Central memory CD8-positive, alpha-beta T cell (primary cell): ENCODE measurements around the gene SNAP23.

Experiments used
- ATAC-seq: fragments of 150-1000 bp; cut with Tn5 transposase; replicated peaks from 2 replicates; pipeline ENCODE4 v1.10.0; 2022; ENCODE audit warnings: mild to moderate bottlenecking, moderate FRiP score, moderate number of reproducible peaks; ENCODE audit not compliant: poor library complexity, severe bottlenecking; ENCODE audit errors: extremely low read depth
- DNase-seq, 2 donors: peaks; one replicate each; pipeline ENCODE4 v3.0.0; 2021; ENCODE audit warnings: low spot score in 2 of 2
- H3K27ac Mint-ChIP-seq: one replicate; pipeline ENCODE4 v1.8.0; 2022; ENCODE audit warnings: low read depth, mild to moderate bottlenecking, moderate library complexity, mixed read lengths
- H3K27me3 Mint-ChIP-seq: one replicate; pipeline ENCODE4 v1.8.0; 2022; ENCODE audit warnings: mixed read lengths
- H3K36me3 Mint-ChIP-seq: one replicate; pipeline ENCODE4 v1.8.0; 2022; ENCODE audit warnings: mild to moderate bottlenecking, moderate library complexity, mixed read lengths; ENCODE audit not compliant: insufficient read depth
- H3K4me1 Mint-ChIP-seq: one replicate; pipeline ENCODE4 v1.8.0; 2022; ENCODE audit warnings: mixed read lengths
- H3K4me3 Mint-ChIP-seq: one replicate; pipeline ENCODE4 v1.8.0; 2022; ENCODE audit warnings: mild to moderate bottlenecking, moderate library complexity, mixed read lengths
- H3K9me3 Mint-ChIP-seq: one replicate; pipeline ENCODE4 v1.8.0; 2022; ENCODE audit warnings: mixed read lengths

SNAP23 gene

GRCh38 chr15:42474827-42475226 lies 20.6 kb upstream of the SNAP23 start:
- no peak for DNase-seq
- H3K4me3 Mint-ChIP-seq, result no peak overlapping the region
- peaks cover 6% of the 10 kb centered on the region for H3K36me3 Mint-ChIP-seq
- H3K27me3 Mint-ChIP-seq, result no peaks in the 10 kb centered on the region
- no peaks in the 10 kb centered on the region for H3K9me3 Mint-ChIP-seq
- peak overlapping the region; percentile 33 for H3K27ac Mint-ChIP-seq
- ATAC-seq, result no peak
- H3K4me1 Mint-ChIP-seq, result peaks cover 11% of the 10 kb centered on the region

DNA sequence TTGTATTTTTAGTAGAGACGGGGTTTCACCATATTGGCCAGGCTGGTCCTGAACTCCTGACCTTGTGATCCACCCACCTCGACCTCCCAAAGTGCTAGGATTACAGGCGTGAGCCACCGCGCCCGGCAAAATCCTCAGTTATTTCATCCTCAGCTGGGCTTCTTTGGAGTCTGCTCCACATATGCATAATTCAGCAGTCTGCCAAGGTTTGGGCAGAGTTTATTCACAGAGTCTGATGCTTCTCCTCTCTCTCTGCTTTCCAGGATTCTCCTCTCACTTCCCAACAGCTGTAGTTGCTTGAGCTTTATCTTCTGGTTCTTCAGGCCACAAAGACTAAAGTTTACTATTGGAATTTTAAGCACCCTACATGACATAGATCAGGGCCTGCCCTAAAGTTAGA lies 12.7 kb upstream of the SNAP23 start:
- peaks cover 23% of the 10 kb centered on the region for H3K4me1 Mint-ChIP-seq
- H3K9me3 Mint-ChIP-seq, result no peaks in the 10 kb centered on the region
- H3K27me3 Mint-ChIP-seq, result no peaks in the 10 kb centered on the region
- no peak overlapping the region for H3K4me3 Mint-ChIP-seq
- ATAC-seq (no peak), DNase-seq (no peak)
- H3K36me3 Mint-ChIP-seq, result peaks cover 3% of the 10 kb centered on the region
- H3K27ac Mint-ChIP-seq, result no peak overlapping the region

DNA sequence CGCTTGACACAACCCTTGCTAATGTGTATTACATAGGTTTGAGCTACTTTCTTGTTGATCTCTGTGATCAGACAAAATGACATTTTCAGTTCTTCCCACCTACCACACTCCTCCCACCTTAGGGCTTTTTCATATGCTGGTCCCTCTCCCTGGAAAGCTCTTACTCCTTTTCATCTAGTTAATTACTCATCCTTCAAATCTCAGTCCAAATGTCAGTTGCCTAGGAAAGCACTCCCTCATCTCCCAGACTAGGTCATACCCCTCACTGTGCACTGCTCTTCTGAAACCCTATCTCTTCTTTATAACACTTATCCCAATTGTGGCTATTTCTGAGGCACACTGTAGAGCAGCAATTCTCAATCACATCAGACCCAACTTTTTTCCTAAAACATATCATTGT lies 11.8 kb upstream of the SNAP23 start:
- H3K27ac Mint-ChIP-seq, result no peak overlapping the region
- H3K9me3 Mint-ChIP-seq, result no peaks in the 10 kb centered on the region
- no peak overlapping the region for H3K4me3 Mint-ChIP-seq
- H3K27me3 Mint-ChIP-seq, result no peaks in the 10 kb centered on the region
- H3K4me1 Mint-ChIP-seq, result peaks cover 30% of the 10 kb centered on the region
- H3K36me3 Mint-ChIP-seq, result peaks cover 3% of the 10 kb centered on the region
- DNase-seq (no peak), ATAC-seq (no peak)

DNA sequence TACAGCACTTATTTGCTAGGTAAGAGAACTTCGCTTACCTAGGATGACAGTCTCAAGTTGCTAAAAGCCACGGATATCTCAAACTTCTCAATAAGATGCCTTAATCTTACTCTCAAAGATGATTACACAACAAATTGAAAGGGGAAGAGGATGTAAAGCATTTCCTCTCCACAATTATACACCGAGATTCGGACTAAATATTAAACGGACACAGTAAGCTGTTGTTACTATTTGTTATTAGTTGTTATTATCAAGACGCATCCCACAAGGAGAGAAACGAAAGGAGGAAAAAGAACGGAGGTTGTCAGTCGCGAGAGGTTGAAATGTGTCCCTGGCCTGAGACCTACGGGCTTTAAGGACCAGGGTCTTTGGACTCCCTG lies 5.2 kb upstream of the SNAP23 start:
- Mint-ChIP-seq H3K27me3 (no peaks in the 10 kb centered on the region), H3K27ac (peak overlapping the region; percentile 99), H3K4me3 (peak overlapping the region; percentile 100), H3K4me1 (peaks cover 43% of the 10 kb centered on the region), H3K36me3 (peaks cover 20% of the 10 kb centered on the region), H3K9me3 (no peaks in the 10 kb centered on the region)
- no peak for DNase-seq
- ATAC-seq, result no peak

DNA sequence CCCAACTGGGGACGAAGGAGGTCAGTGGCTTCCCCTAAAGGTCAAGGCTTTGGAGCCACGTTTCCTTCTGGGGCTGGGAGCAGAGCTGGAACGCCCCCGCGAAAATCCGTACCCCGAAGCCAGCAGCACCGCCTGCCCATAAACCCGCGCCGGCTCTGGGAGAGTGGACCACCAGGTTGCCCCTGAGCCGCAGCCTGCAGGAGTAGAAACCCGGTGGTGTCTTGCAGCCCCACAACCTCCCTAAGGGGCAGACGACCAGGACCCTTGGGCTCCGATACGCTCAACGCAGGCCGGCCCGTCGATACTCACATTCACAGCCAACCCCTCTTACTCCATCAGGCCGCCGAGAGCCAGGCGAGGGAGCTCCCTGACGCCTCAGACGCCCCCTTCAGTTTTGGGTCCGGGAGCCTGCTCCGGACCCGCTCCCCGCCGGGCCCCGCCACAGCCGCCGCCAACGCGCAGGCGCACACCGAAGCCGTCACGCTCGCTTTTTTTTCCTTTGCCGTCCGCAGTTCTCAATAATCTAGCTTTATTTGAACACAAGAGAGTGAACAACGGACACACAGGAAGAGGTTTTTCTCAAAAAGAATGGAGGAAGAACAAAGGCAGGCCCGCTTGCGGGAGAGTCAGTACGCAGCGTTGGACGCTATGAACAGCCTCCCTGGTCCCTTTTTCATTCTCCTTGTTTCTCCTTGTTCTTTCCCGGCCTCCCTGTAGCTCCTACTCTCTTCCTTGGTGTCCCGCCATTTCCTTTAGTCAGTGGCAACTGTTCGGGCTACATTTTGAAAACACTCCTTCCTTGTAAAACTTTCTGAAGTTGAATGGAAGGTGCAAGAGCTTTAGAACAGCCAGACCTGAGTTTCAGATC lies 4.5 kb upstream of the SNAP23 start, which contains the start of gene ZNF106:
Gene ZNF106 (minus strand): TSS at position 471 of the 868 bp plus-strand sequence. CDS start 18,852 bp downstream, outside the sequence.
- DNase-seq (peak; percentile 73 to 83), ATAC-seq (peak; percentile 52)
- peaks cover 20% of the 10 kb centered on the region for H3K36me3 Mint-ChIP-seq
- H3K4me3 Mint-ChIP-seq, result peak within 1 kb of the TSS; percentile 100
- H3K27me3 Mint-ChIP-seq, result no peaks in the 10 kb centered on the region
- peaks cover 50% of the 10 kb centered on the region for H3K4me1 Mint-ChIP-seq
- no peaks in the 10 kb centered on the region for H3K9me3 Mint-ChIP-seq
- H3K27ac Mint-ChIP-seq, result peak within 1 kb of the TSS; percentile 99

GRCh38 chr15:42491539-42492225 lies 3.8 kb upstream of the SNAP23 start:
- H3K27me3 Mint-ChIP-seq, result no peaks in the 10 kb centered on the region
- peaks cover 19% of the 10 kb centered on the region for H3K36me3 Mint-ChIP-seq

GRCh38 chr15:42493679-42494078 lies 1.8 kb upstream of the SNAP23 start:
- H3K36me3 Mint-ChIP-seq, result peaks cover 19% of the 10 kb centered on the region
- H3K27me3 Mint-ChIP-seq, result no peaks in the 10 kb centered on the region
- no peaks in the 10 kb centered on the region for H3K9me3 Mint-ChIP-seq
- no peak for DNase-seq
- peak overlapping the region; percentile 97 for H3K4me3 Mint-ChIP-seq
- ATAC-seq, result no peak
- H3K27ac Mint-ChIP-seq, result peak overlapping the region; percentile 7
- peaks cover 60% of the 10 kb centered on the region for H3K4me1 Mint-ChIP-seq

More at GRCh38 chr15:42491539-42492225, 3.8 kb upstream of the SNAP23 start:
- H3K9me3 Mint-ChIP-seq, result no peaks in the 10 kb centered on the region
- no peak for DNase-seq
- peaks cover 57% of the 10 kb centered on the region for H3K4me1 Mint-ChIP-seq
- ATAC-seq, result no peak
- H3K4me3 Mint-ChIP-seq, result peak overlapping the region; percentile 100
- H3K27ac Mint-ChIP-seq, result peak overlapping the region; percentile 99

GRCh38 chr15:42494998-42495360 lies 455 bp upstream of the SNAP23 start:
- peak overlapping the region; percentile 97 for H3K4me3 Mint-ChIP-seq
- peaks cover 18% of the 10 kb centered on the region for H3K36me3 Mint-ChIP-seq
- peak overlapping the region; percentile 94 for H3K27ac Mint-ChIP-seq
- DNase-seq, result no peak
- no peaks in the 10 kb centered on the region for H3K9me3 Mint-ChIP-seq
- H3K27me3 Mint-ChIP-seq, result no peaks in the 10 kb centered on the region
- H3K4me1 Mint-ChIP-seq, result peaks cover 63% of the 10 kb centered on the region
- no peak for ATAC-seq

DNA sequence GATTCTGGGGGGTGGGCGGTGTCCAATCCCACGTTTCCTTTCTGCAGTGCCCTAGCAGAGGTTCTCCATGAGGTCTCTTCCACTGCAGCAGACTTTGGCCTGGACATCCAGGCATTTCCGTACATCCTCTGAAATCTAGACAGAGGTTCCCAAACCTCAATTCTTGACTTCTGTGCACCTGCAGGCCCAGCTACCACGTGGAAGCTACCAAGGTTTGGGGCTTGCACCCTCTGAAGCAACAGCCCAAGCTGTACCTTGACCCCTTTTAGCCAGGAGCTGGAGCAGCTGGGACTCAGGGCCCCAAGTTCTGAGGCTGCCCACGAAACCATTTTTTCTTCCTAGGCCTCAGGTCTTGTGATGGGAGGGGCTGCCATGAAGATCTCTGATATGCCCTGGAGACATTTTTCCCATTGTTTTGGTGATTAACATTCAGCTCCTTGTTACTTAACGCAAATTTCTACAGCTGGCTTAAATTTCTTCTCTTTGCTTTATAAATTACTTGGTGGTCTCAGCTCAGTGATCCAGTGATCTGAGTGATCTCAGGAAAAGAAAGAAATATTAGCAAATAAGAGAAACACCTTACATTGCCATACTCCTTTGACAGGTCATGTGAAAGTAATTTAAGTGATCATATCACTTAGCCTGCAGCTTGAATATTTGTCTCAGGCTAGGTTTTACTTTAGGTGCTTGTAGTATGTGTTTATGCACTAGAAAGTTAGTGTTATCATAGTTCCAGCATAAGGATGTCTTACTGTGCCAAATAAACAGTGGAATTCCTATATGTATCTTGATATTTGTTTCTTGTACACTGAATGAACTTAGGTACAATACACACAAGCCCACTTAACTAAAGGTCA lies 3.0 kb downstream of the SNAP23 start:
- ATAC-seq, result no peak
- Mint-ChIP-seq H3K27ac (peak overlapping the region; percentile 20), H3K4me1 (peaks cover 60% of the 10 kb centered on the region), H3K9me3 (no peaks in the 10 kb centered on the region), H3K36me3 (peaks cover 5% of the 10 kb centered on the region), H3K4me3 (peak overlapping the region; percentile 38), H3K27me3 (no peaks in the 10 kb centered on the region)
- no peak for DNase-seq

DNA sequence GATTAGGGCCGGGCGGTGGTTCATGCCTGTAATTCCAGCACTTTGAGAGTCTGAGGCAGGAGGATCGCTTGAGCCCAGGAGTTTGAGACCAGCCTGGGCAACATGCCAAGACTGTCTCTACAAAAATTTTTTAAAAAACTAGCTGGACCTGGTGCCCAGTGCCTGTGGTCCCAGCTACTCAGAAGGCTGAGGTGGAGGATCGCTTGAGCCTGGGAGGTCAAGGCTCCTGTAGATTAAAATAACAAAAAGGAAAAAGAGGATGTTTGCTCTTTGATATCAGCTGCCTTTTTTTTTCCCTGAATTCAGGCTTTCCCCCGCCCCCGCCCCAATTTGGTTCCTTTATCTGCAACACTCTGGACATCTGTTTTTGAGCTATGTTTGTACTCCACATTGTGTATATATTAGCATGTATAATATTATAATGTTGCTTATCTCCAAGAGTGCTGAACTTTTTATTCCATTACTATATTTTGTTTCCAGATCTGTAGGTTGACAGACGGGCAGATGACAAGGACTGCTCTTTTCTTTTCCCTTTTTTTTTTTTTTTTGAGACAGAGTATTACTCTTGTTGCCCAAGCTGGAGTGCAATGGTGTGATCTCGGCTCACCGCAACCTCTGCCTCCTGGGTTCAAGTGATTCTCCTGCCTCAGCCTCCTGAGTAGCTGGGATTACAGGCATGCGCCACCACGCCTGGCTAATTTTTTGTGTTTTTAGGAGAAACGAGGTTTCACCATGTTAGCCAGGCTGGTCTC lies 4.6 kb downstream of the SNAP23 start:
- Mint-ChIP-seq H3K36me3 (peaks cover 4% of the 10 kb centered on the region), H3K4me3 (no peak overlapping the region), H3K27ac (peak overlapping the region; percentile 70), H3K9me3 (no peaks in the 10 kb centered on the region), H3K4me1 (peaks cover 49% of the 10 kb centered on the region), H3K27me3 (no peaks in the 10 kb centered on the region)
- DNase-seq (no peak), ATAC-seq (no peak)

DNA sequence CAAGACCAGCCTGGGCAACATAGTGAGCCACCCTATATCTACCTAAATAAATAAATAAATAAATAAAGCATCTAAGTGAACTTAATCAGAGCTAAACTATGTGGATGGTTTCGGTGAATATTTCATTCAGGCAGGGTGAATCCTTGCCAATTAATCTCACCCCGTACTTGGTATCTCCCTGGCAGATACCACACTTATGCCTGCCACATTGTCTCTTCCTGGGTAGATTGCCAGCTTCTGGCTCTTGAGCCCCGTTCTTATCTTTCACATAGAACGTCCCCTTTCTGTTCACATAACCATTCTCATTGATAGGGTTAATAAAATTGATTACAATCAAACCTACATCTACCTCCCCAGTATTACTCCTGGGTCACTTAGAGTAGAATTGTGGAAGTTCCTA lies 7.0 kb downstream of the SNAP23 start:
- Mint-ChIP-seq H3K4me3 (no peak overlapping the region), H3K27ac (no peak overlapping the region), H3K4me1 (peaks cover 33% of the 10 kb centered on the region), H3K9me3 (no peaks in the 10 kb centered on the region), H3K27me3 (no peaks in the 10 kb centered on the region), H3K36me3 (peaks cover 2% of the 10 kb centered on the region)
- no peak for DNase-seq
- ATAC-seq, result no peak

- H3K4me1 Mint-ChIP-seq, result peaks cover 23% of the 10 kb centered on the region
- H3K27ac Mint-ChIP-seq, result no peak overlapping the region
- no peaks in the 10 kb centered on the region for H3K27me3 Mint-ChIP-seq
- no peaks in the 10 kb centered on the region for H3K9me3 Mint-ChIP-seq
- no peak for ATAC-seq
- H3K4me3 Mint-ChIP-seq, result no peak overlapping the region
- H3K36me3 Mint-ChIP-seq, result peaks cover 6% of the 10 kb centered on the region
- DNase-seq, result no peak
Observed at GRCh38 chr15:42503825-42504224, 8.4 kb downstream of the SNAP23 start.
